Small intestine (tissue), 7 donors: Measurements from ENCODE around the gene ITGA4. TPM values are rescaled to one million over a fixed set of nuclear protein-coding genes. Genes with fewer than 3 reads are reported as not detected.

ENCODE experiments used
- DNase-seq, 2 donors: peaks; one replicate each; pipeline versions ENCODE4 v3.0.0 to v3.0.0-alpha.2; 2013
- FAIRE-seq: peaks from 2 replicates; lab custom pipeline; 2012; peaks lifted over from hg19 to GRCh38; lab: Jason Lieb, UNC
- H3K27ac ChIP-seq, 3 donors: one replicate each; pipeline ENCODE4 v1.5.1; 2013; ENCODE audit warnings: low read length in 2 of 3, mild to moderate bottlenecking in 2 of 3, control low read depth in 1 of 3, inconsistent platforms in 1 of 3, low read depth in 1 of 3, moderate library complexity in 1 of 3
- H3K27me3 ChIP-seq, 3 donors: one replicate each; pipeline ENCODE4 v1.6.1; 2013; ENCODE audit warnings: low read length in 3 of 3, inconsistent platforms in 1 of 3; ENCODE audit not compliant: control insufficient read depth in 3 of 3, insufficient read depth in 3 of 3
- H3K36me3 ChIP-seq, 3 donors: one replicate each; pipeline ENCODE4 v1.6.1; 2013; ENCODE audit warnings: low read length in 3 of 3, inconsistent platforms in 1 of 3, low read depth in 1 of 3, mild to moderate bottlenecking in 1 of 3, moderate library complexity in 1 of 3; ENCODE audit not compliant: control insufficient read depth in 3 of 3, insufficient read depth in 2 of 3
- H3K4me1 ChIP-seq, 3 donors: one replicate each; pipeline ENCODE4 v1.6.1; 2013; ENCODE audit warnings: low read length in 2 of 3, inconsistent platforms in 1 of 3, low read depth in 1 of 3, mild to moderate bottlenecking in 1 of 3, moderate library complexity in 1 of 3; ENCODE audit not compliant: control insufficient read depth in 3 of 3, insufficient read depth in 2 of 3
- H3K4me3 ChIP-seq, 3 donors: one replicate each; pipeline ENCODE4 v1.5.1; 2013; ENCODE audit warnings: low read length in 3 of 3, control low read depth in 1 of 3, inconsistent platforms in 1 of 3, low read depth in 1 of 3, mild to moderate bottlenecking in 1 of 3, moderate library complexity in 1 of 3
- H3K9me3 ChIP-seq, 2 donors: one replicate each; pipeline ENCODE4 v1.6.1; 2013; ENCODE audit warnings: low read depth in 1 of 2, low read length in 1 of 2; ENCODE audit not compliant: control insufficient read depth in 2 of 2, insufficient read depth in 1 of 2
- WGBS, 3 donors: extraction: QIAGEN DNeasy Blood & Tissue Kit; methylation state at CpG; one replicate each; pipeline ENCODE4 v1.1.7; 2013; 5-methylcytosine and 5-hydroxymethylcytosine counted together
- polyA plus RNA-seq, 4 donors: library from polyadenylated mRNA; stranded (reverse) in 3 of 4; unstranded in 1 of 4; fragments of 200-250 nt in 3 of 4; fragments of 120-200 nt in 1 of 4; gene quantifications; one replicate each; pipeline versions ENCODE4 v1.2.1 to v1.2.3, GENCODE V29; 2013
- donor health status: healthy with polysubstance abuse.
- donor health status: control.
- donor health status: control.
- donor health status: Bipolar disorder and iron deficiency.
- donor health status: healthy.

ITGA4 gene
- polyA plus RNA-seq, 4 donors = 0.89 to 13.5 (median 2.1) TPM

GRCh38 chr2:181500201-181500600, 43.0 kb downstream of the ITGA4 start:
- H3K9me3 ChIP-seq = no peaks in the 10 kb centered on the region
- no peaks in the 10 kb centered on the region for H3K27me3 ChIP-seq
- peaks cover 0 to 2% (median 0%) of the 10 kb centered on the region in 3 donors for H3K4me1 ChIP-seq
- FAIRE-seq (no peak), DNase-seq (no peak)
- H3K4me3 ChIP-seq = no peak overlapping the region
- 88 to 92% (median 92%) methylated on average over 4 of the region's 4 CpGs for WGBS, 3 donors
- peaks cover 0 to 2% (median 0%) of the 10 kb centered on the region in 3 donors for H3K36me3 ChIP-seq
- H3K27ac ChIP-seq = no peak overlapping the region

GRCh38 chr2:181515719-181516118, 58.5 kb downstream of the ITGA4 start:
- H3K27me3 ChIP-seq = no peaks in the 10 kb centered on the region
- FAIRE-seq = no peak
- H3K4me1 ChIP-seq = no peaks in the 10 kb centered on the region
- 40 to 79% (median 71%) methylated on average over 3 of the region's 3 CpGs for WGBS, 3 donors
- no peaks in the 10 kb centered on the region for H3K36me3 ChIP-seq
- H3K9me3 ChIP-seq = no peaks in the 10 kb centered on the region
- DNase-seq = no peak
- H3K4me3 ChIP-seq = no peak overlapping the region
- H3K27ac ChIP-seq = no peak overlapping the region

- Histone ChIP-seq H3K4me3 (no peak overlapping the region), H3K9me3 (no peaks in the 10 kb centered on the region), H3K36me3 (no peaks in the 10 kb centered on the region)
Observed at GRCh38 chr2:181516992-181517391, 59.8 kb downstream of the ITGA4 start.

GRCh38 chr2:181517685-181518301, 60.6 kb downstream of the ITGA4 start:
- H3K27me3 ChIP-seq = no peaks in the 10 kb centered on the region
- H3K27ac ChIP-seq = no peak overlapping the region
- H3K4me3 ChIP-seq = no peak overlapping the region
- no peaks in the 10 kb centered on the region for H3K36me3 ChIP-seq
- H3K9me3 ChIP-seq = no peaks in the 10 kb centered on the region
- DNase-seq (peak in 1 of 2 donors; percentile 1), FAIRE-seq (no peak)
- H3K4me1 ChIP-seq = no peaks in the 10 kb centered on the region
- 40 to 58% (median 40%) methylated on average over 1 of the region's 1 CpG for WGBS, 3 donors

More at GRCh38 chr2:181516992-181517391, 59.8 kb downstream of the ITGA4 start:
- no peaks in the 10 kb centered on the region for H3K4me1 ChIP-seq
- H3K27ac ChIP-seq = no peak overlapping the region
- no peaks in the 10 kb centered on the region for H3K27me3 ChIP-seq
- no peak for DNase-seq
- no peak for FAIRE-seq

- FAIRE-seq (no peak), DNase-seq (no peak)
- H3K27ac ChIP-seq = no peak overlapping the region
- no peaks in the 10 kb centered on the region for H3K4me1 ChIP-seq
- WGBS, 3 donors = 93 to 99% (median 97%) methylated on average over 1 of the region's 1 CpG
- H3K9me3 ChIP-seq = no peaks in the 10 kb centered on the region
- no peaks in the 10 kb centered on the region for H3K27me3 ChIP-seq
- no peak overlapping the region for H3K4me3 ChIP-seq
- no peaks in the 10 kb centered on the region for H3K36me3 ChIP-seq
Observed at GRCh38 chr2:181520253-181520652, 63.1 kb downstream of the ITGA4 start.

- no peak overlapping the region for H3K4me3 ChIP-seq
- FAIRE-seq (no peak), DNase-seq (no peak)
- no peaks in the 10 kb centered on the region for H3K9me3 ChIP-seq
- H3K27me3 ChIP-seq = no peaks in the 10 kb centered on the region
- 90 to 93% (median 90%) methylated on average over 5 of the region's 5 CpGs for WGBS, 3 donors
- H3K4me1 ChIP-seq = no peaks in the 10 kb centered on the region
- H3K27ac ChIP-seq = no peak overlapping the region
- no peaks in the 10 kb centered on the region for H3K36me3 ChIP-seq
Observed at GRCh38 chr2:181523756-181524155, 66.6 kb downstream of the ITGA4 start.

- Histone ChIP-seq H3K27ac (no peak overlapping the region), H3K27me3 (no peaks in the 10 kb centered on the region), H3K4me1 (no peaks in the 10 kb centered on the region), H3K36me3 (no peaks in the 10 kb centered on the region), H3K9me3 (no peaks in the 10 kb centered on the region), H3K4me3 (no peak overlapping the region)
- WGBS, 3 donors = 32 to 63% (median 51%) methylated on average over 4 of the region's 4 CpGs
- no peak for FAIRE-seq
- no peak for DNase-seq
Observed at GRCh38 chr2:181526014-181526413, 68.8 kb downstream of the ITGA4 start.

- DNase-seq (no peak), FAIRE-seq (no peak)
- Histone ChIP-seq H3K36me3 (no peaks in the 10 kb centered on the region), H3K4me1 (no peaks in the 10 kb centered on the region), H3K27me3 (no peaks in the 10 kb centered on the region), H3K9me3 (no peaks in the 10 kb centered on the region), H3K27ac (no peak overlapping the region), H3K4me3 (no peak overlapping the region)
- WGBS, 3 donors = 90 to 93% (median 92%) methylated on average over 6 of the region's 6 CpGs
Observed at GRCh38 chr2:181527058-181527457, 69.9 kb downstream of the ITGA4 start.

- Histone ChIP-seq H3K36me3 (no peaks in the 10 kb centered on the region), H3K27ac (no peak overlapping the region), H3K27me3 (no peaks in the 10 kb centered on the region), H3K4me1 (no peaks in the 10 kb centered on the region), H3K4me3 (no peak overlapping the region), H3K9me3 (no peaks in the 10 kb centered on the region)
- FAIRE-seq = no peak
- no peak for DNase-seq
- WGBS, 3 donors = 86 to 94% (median 92%) methylated on average over 1 of the region's 1 CpG
Observed at GRCh38 chr2:181528441-181528840, 71.3 kb downstream of the ITGA4 start.
